ENCODE data around the gene ACSM2A.
"Not testable (repeated sequence)": the region's sequence is repeated elsewhere in the genome, so short reads cannot be mapped to it uniquely, and the experiment has no call there.

The ACSM2A gene, protein sequence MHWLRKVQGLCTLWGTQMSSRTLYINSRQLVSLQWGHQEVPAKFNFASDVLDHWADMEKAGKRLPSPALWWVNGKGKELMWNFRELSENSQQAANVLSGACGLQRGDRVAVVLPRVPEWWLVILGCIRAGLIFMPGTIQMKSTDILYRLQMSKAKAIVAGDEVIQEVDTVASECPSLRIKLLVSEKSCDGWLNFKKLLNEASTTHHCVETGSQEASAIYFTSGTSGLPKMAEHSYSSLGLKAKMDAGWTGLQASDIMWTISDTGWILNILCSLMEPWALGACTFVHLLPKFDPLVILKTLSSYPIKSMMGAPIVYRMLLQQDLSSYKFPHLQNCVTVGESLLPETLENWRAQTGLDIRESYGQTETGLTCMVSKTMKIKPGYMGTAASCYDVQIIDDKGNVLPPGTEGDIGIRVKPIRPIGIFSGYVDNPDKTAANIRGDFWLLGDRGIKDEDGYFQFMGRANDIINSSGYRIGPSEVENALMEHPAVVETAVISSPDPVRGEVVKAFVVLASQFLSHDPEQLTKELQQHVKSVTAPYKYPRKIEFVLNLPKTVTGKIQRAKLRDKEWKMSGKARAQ

DNA sequence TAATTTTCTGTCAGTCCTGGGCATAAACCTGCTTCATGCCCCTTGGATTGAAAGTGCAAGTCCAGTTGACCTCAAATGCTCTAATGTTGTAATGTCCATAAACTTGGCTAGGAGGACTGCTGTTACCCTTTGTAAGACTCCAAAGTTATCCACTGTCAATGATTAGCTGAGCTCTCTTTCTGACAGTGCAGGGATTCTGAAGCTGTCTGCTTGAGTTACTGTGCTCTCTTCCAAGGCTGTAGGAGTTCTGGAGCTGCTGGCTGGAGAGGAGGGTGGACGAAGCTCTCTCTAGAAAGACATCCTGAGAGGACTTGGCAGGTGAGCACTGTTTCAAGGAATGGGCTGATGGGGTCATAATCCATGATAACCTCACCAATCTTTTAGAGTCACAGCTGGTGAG lies at the start of gene ACSM2A:
Gene ACSM2A, plus strand, starts transcription at position 158 of the 400 bp plus-strand sequence. CDS start 8,594 bp downstream, outside the sequence.
- not testable (repeated sequence) for DNase-seq

DNA sequence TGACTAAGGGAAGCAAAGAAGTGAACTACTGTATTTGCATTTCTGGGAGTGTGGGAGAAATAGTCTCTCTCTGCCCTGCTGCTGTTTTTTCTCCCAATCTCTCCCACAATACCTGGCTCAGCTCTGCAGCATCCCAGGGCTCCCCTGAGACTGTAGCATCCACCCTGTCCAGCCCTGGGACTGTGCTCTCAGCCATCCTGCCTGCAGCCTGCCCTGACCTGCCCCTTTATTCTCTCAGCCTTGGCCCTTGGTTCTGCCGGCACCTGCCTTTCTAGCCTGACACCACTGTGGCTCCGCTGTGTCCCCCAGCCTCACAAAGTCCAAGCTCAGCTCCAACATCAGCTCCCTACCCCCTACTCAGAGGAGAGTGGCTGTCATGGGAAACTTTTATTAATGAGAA lies 48.7 kb upstream of the ACSM2A start:
- no peak for DNase-seq

DNA sequence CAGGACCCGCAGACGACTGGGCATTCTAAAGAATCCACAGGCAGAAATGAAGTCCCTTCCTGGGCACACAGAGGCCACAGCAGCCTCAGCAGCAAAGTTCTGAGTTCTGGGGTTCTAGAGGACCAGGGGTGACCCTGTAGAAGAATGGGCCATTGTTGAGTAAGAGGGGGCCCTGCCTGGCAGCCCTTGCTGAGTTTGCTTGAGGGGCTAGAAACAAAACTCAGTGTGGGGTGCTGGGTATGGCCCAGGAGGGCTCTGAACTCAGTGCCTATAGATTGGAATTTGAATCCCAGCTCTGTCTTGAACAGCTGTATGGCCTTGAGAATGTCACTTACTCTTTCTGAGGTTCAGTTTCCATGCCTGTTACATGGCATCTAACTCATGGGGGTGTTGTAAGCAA lies 46.7 kb upstream of the ACSM2A start, which contains the start of gene PDILT:
Gene PDILT, minus strand, starts transcription at position 101 of the 400 bp plus-strand sequence. CDS start 5,437 bp downstream, outside the sequence.
- DNase-seq = no peak

DNA sequence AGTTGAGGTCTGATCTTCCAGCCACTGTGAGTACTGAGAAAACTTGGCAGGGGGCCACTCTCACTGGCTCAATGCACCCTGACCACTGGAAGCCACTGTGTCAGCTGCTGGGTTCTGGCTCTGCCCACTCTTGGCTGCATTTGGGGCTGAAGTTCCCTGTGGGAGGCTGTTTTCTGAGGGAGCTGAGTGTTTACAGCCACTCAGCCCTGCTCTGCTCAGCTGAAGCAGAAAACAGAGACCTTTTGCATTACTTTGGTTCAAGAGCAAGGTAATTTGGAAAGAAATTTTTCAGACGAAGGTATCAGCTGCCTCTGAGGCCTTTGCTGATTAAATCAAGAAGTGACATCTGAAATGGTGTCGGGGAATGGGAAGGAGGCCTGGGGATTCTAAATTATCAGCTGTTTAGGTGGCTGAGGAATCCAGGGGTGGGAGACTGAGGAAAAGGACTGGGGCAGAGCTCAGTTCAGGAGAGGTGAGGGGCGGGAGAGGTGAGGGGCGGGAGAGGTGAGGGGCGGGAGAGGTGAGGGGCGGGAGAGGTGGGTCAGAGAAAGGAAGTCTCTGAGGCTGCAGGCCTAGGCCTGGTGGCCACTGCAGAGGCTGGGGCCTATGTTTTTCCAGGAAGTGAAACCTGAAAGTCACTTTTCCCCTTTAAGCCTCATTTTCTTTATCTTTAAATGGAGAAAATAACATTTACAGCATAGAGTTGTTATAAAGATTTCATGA lies 41.8 kb upstream of the ACSM2A start, which contains the start of gene ACSM5:
Gene ACSM5, plus strand, starts transcription at position 137 of the 723 bp plus-strand sequence. CDS start 1,951 bp downstream, outside the sequence.
- no peak for DNase-seq

DNA sequence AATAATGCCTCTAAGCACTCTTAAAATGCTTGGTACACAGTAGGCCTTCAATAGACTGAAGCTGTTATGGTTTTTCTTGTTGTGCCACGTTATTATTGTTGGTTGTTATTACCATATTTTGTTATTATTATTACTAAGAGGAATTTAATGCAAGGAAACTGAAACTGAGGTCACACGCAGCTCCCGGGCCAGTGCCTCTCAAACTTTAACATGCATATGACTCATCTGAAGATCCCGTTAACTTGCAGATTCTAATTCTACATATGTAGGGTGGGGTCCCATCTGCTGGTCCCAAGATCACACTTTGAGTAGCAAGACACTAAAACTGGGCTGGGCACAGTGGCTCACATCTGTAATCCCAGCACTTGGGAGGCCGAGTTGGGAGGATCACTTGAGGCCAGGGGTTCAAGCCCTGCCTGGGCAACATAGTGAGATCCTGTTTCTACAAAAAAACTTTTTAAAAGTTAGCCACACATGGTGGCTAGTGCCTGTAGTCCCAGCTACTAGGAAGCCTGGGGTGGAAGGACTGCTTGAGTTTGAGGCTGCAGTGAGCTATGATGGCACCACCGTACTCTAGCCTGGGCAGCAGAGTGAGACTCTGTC lies 41.1 kb upstream of the ACSM2A start:
- DNase-seq = no peak

DNA sequence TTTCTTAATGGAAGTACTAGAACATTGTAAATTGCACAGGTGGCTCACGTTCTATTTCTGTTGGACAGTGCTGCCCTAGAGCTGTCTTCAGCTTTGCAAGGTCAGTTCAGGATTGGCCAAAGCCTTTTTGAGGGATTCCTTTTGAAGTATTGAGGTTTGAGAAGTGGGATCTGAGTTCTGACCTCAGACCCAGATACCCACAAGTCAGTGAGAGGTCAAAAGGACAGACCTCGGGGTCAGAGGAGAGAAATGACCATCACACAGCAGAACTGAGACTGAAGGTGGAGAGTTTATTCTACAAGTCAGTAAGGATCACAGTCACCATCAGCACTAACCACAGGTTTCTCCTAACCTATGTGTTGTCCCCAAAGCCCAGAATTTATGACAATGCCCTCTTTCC lies 40.3 kb upstream of the ACSM2A start:
- no peak for DNase-seq

DNA sequence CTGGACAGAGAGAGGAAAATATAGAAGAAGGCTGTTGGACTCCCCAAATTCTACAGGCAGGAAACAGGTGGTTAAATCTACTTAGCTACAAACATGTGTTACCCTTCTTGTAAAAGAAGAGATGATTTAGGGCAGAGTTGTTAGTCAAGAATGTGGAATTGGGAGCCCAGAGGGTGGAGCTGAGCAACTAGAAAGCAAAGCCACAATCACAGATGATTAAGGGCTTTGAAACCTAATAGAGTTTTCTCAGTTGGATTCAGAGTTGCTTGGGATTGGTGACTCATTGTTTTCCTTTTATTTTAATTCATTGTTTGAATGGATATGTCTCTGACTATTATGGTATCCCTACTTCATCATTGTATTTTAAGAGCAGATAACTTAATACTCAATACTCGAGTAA lies 35.8 kb upstream of the ACSM2A start:
- DNase-seq = no peak

DNA sequence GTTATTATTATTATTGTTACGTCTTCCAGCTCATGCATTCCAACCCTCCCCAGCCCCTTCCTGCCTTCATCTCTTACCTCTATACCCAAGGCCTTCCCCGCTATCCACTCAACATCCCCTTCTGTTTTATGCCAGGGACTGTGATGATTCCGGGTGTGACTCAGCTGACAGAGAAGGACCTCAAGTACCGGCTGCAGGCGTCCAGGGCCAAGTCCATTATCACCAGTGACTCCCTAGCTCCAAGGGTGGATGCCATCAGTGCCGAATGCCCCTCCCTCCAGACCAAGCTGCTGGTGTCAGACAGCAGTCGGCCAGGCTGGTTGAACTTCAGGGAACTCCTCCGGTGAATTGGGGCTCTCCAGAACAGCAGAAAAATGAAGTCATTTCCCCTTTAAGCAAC lies 32.2 kb upstream of the ACSM2A start:
- not testable (repeated sequence) for DNase-seq

DNA sequence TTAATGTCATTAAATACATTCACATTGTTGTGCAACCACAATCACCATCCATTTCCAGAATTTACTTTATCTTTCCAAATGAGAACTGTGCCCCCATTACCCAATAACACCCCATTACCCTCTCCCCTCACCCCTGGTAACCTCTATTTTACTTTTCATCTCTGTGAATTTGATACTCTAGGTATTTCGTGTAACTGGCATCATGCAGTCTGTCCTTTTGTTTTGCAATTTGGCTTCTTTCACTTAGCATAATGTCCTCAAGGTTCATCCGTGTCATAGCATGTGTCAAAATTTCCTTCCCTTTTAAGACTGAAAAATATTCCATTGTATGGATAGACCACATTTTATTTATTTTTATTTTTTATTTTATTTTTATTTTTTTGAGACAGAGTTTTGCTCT lies 29.6 kb upstream of the ACSM2A start:
- not testable (repeated sequence) for DNase-seq

DNA sequence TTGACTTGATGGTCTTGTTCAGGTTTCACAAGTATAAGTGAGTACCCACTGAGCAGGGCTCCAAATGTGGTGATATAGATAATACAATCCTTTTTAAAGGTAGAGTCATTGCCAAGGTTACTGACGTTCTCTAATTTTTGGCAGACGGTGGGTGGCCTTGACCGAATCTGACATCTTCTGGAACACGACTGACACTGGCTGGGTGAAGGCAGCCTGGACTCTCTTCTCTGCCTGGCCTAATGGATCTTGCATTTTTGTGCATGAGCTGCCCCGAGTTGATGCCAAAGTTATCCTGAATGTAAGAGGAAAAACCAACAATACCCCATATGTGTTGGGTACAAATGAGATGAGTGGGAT lies 27.6 kb upstream of the ACSM2A start:
- not testable (repeated sequence) for DNase-seq

DNA sequence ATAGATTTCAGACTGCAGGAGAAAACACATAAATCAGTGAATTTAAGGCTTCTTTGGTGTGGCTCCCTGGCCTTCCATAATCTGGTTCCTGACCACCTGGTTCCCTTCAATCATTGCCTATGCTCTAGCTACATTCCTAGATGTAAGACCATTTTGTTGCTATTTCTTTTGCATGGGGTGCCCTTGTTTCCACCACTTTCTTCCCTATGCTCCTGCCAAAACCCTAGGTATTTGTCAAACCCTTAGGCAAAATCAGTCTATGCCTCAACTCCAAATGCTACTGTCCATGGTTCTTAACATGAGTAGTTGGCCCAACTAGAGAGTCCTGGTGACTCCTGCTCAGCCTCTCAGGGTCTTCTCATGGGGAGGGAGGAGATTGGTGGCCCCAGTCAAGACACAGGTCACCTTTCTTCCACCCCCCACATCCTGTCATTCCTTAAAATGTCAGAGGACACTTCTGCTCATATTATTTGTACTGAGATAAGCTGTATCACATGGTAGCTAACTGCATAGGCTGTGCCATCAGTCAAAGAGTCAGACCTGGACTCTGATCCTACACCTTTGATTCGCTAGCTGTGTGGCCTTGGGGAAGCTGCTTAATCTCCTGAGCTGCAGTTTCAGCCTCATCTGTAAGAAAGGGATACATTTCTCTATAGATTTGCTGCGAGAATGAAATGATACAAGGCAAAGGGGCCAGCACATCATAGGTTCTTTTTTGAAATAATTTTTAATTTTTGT lies 27.0 kb upstream of the ACSM2A start:
- no peak for DNase-seq

DNA sequence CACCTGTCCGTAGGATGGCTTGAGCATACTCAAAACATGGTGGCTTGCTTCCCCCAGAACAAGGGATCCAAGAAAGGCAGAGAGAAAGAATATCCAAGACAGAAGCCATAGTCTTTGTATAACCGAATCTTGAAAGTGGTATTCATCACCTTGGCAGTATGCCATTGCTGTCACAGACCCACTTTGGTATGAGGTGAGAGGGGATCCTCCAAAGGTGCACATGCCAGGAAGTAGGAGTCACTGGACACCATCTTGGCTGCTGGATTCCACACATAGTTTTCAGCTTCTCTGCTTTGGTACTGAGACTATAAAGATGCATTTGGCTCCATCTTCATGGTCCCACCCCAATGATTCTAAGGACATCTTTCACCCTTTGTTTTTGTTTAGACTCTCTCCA lies 23.9 kb upstream of the ACSM2A start:
- DNase-seq = not testable (repeated sequence)

DNA sequence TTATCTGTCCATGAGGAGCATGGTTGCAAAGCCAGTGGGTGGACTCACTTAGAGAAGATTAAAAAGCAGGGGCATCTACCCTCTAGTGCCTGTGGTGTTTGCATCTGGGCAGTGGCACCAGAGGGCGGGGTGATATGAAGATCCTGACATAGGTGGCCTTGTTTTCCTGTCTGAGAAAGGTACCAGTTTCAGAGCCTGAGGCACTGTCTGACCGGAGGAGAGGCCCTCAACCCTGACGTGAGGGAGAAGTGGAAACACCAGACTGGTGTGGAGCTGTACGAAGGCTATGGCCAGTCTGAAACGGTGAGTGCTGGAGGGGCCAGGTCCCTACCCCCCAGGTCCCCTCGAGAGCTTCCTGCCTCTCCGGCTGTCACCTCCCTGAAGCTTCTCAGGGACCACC lies 21.8 kb upstream of the ACSM2A start:
- DNase-seq = not testable (repeated sequence)

DNA sequence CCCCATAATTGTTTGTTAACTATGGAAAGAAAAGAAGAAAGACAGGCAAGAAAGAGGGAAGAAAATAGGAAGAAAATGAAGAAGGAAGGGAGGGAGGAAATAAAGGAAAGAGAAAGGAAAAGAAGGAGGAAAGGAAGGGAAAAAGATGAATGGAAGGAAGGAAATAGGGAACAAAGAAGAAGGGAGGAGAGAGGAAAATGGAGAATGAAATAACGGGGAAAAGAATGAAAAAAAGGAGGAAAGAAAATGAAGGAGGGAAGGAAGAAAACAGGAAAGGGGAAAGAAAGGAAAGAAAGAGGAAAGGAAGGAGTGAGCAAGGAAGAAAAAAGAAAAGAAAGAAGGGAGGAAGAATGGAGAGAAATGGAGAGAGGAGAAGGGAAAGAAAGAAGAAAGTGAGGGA lies 20.8 kb upstream of the ACSM2A start:
- DNase-seq = not testable (repeated sequence)

DNA sequence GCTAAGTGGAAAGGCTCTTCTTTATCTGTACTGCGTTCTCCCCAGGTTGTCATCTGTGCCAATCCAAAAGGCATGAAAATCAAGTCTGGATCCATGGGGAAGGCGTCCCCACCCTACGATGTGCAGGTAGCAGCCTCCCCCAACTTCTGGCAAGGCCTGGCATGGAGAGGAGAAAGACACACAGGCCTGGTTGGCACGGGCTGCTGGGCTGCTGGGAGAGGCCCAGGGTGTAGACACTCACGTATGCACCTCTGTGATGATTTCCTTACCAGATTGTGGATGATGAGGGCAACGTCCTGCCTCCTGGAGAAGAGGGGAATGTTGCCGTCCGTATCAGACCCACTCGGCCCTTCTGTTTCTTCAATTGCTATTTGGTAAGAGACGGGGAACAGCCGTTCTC lies 20.4 kb upstream of the ACSM2A start:
- no peak for DNase-seq

DNA sequence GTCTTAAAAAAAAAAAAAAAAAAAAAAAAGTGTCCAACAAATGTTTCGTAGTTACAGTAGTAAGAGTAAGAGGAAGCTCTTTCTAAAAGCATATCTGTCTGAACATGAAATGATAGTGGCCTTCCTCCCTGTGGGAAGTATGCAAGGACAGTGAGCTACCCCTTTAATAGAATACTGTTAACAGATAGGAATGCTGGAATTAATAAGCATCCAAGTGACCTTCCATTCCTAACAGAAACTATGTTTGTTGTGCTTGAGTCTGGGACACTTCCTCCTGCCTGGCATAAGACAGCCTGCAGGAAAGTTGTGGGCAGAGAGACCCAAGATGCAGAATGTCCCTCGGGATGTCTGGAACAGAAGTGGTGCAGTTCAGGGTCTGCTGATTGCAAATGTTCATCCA lies 12.4 kb upstream of the ACSM2A start:
- not testable (repeated sequence) for DNase-seq

DNA sequence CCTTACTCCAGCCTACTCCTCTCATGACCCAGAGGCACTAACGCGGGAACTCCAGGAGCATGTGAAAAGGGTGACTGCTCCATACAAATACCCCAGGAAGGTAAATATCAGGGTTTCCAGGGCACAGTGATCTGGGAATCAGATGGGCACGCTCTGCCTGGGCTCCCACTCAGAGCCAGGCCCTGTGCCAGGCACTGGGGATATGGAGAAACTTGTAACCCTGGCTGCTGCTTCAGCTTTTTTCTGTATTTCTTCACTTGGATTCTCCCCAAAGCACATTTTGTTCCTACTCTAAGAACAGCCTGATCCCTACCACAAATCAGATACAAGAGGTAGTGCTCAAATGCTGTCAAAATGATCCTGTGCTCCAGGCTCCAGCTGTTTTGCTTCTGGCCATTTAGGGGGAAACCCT lies 11.5 kb upstream of the ACSM2A start:
- DNase-seq = not testable (repeated sequence)

DNA sequence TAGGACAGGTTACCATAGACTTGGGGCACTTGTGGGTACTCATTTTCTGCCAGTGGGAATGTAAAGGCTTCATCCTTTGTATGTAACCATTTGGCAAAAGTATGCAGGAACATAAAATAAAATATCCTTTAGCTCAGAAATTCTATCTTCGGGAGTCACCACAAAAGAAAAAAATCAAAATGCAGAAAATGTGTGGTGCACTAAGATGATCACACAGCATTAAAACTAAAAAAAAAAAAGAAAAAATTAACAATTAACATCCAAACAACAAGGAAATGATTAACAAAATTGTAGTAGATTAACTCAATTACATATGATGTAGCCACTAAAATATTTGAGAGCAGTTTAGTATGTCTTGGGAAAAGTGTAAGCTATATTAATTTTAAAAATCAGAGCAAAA lies 10.6 kb upstream of the ACSM2A start:
- DNase-seq = not testable (repeated sequence)

DNA sequence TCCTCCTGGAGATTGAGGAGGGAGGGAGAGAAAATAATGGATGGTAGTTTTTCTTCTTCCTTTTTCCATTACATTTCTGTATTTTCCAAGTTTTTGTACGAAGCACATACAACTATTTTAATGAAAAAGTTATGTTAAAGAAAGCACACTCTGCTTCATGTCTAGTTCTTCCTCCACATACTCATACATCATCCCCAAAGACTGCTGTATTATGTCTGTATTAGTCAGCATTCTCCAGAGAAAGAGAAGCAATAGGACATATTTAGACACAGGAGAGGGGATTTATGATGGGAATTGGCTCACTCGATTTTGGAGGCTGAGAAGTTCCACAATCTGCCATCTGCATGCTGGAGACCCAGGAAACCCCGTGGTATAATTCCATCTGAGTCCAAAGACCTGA lies 10.1 kb upstream of the ACSM2A start:
- DNase-seq = no peak

DNA sequence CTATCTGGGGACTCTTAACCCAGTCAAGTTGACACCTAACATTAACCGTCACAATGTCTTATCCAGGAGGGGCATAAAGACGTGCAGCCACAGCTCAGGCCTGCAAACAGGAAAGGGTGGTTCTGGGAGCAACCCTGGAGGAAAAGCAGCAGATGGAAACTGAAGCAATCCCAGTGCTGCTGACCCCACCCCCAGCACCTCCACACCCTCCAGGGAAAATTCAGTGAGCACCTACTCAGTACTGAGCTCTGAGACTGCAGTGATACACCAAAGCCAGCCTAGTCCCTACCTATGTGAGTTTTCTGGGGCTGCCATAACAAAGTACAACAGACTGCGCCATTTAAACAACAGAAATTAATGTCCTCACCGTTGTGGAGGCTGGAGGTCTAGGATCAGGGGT lies 9.5 kb upstream of the ACSM2A start:
- not testable (repeated sequence) for DNase-seq

DNA sequence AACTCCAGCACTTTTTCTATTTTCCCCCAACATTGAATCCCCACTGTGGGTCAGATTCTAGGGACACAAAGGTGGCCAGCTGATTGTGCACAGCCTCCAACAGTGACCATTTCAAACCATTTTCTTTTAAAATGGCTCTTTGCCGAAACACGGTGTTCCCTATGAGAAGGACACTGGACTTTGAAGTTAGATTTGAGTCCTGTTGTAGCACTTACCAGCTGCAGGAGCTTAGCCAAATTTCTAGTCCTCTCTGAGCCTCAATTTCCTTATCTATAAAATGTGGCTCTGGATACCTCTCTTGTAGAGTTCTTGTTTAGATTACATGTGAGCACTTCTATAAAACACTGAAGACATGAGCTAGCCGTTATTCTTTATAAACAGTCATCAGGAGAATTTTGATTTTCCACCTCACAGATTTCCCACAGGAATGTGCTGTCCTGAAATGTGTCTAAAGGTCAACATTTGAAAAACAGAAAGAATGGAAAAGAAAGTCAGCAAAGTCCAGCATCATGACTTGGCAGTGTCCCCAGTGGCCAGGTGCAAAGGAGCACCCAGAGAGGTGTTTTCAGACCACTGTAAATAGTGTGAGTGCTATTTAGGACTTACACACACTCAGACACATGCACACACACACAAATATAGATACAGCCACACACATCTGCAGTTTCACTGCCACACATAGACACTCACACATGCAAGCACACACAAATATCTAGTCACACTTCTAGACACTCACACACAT lies 4.5 kb upstream of the ACSM2A start:
- not testable (repeated sequence) for DNase-seq

DNA sequence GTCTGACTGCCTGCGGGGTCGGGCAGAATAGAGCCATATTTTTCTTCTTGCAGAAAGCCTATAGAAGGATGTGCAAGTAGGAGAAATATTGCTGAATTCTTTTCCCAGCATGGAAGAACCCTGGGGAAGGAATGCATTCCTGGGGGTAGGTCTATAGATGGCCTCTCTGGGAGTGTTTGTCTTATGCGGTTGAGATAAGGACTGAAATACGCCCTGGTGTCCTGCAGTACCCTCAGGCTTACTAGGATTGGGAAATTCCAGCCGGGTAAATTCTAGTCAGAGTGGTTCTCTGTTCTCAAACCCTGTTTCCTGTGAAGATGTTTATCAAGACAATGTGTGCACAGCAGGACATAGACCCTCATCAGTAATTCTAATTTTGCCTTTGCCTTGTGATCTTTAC lies 2.3 kb downstream of the ACSM2A start:
- DNase-seq = not testable (repeated sequence)

Measured in activated effector memory CD4-positive, alpha-beta T cell treated with Interleukin-2 at 50 U/mL for 16 hours (primary cell).